ENCODE data around the gene MAPRE2. TPM values are rescaled to one million over a fixed set of nuclear protein-coding genes. Genes with fewer than 3 reads are reported as not detected.

Gene MAPRE2
- total and polyA plus RNA-seq, 11 donors: 36.4 to 190 (median 137) TPM

DNA sequence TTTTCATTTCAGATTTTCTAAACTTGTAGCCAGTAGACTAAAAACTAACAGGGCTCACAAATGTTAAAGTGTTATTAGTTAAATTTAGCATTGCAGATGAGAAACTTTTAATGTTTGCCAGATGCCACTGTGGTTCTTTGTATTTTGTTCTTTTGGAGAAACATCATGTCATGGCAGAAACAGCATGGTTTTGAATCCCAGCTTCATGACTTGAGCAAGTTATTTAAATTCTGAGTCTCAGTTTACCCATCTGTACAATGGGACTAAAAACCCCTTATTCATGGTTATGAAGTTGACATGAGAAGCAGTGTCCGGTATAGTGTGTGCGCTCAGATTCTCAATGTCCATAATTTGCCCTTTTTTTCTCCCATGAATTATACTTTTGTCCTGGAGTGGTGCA, 56.5 kb downstream of the MAPRE2 start:
- intact Hi-C loops (cut with DNase I): no loop called here
- Histone ChIP-seq H3K27me3 (no peaks in the 10 kb centered on the region), H3K9me3 (no peaks in the 10 kb centered on the region), H3K4me1 (peaks cover 0 to 40% (median 0%) of the 10 kb centered on the region in 12 donors), H3K36me3 (peaks cover 0 to 50% (median 25%) of the 10 kb centered on the region in 9 donors), H3K27ac (no peak overlapping the region), H3K4me3 (no peak overlapping the region)
- no peak for TF ChIP-seq CTCF (IDR thresholded peaks at IDR 0.05)
- no peak for TF ChIP-seq POLR2A (IDR thresholded peaks at IDR 0.05)
- WGBS, 4 donors: 92 to 98% (median 96%) methylated on average over 2 of the region's 2 CpGs
- ATAC-seq (no peak), DNase-seq (no peak)

- Histone ChIP-seq H3K36me3 (peaks cover 0 to 67% (median 26%) of the 10 kb centered on the region in 9 donors), H3K27ac (no peak overlapping the region), H3K4me1 (peaks cover 0 to 39% (median 3%) of the 10 kb centered on the region in 12 donors), H3K27me3 (no peaks in the 10 kb centered on the region), H3K4me3 (no peak overlapping the region), H3K9me3 (no peaks in the 10 kb centered on the region)
- ATAC-seq: no peak
- no peak for DNase-seq
- TF ChIP-seq CTCF (IDR thresholded peaks at IDR 0.05) (no peak), POLR2A (IDR thresholded peaks at IDR 0.05) (no peak)
- intact Hi-C loops (cut with DNase I): no loop called here
Observed at GRCh38 chr18:35099911-35100310, 58.7 kb downstream of the MAPRE2 start.

GRCh38 chr18:35104391-35105051, 63.3 kb downstream of the MAPRE2 start:
- TF ChIP-seq POLR2A (IDR thresholded peaks at IDR 0.05) (no peak), CTCF (IDR thresholded peaks at IDR 0.05) (no peak)
- no peak overlapping the region for H3K4me3 ChIP-seq
- peaks cover 0 to 45% (median 15%) of the 10 kb centered on the region in 9 donors for H3K36me3 ChIP-seq
- DNase-seq: no peak
- intact Hi-C loops (cut with DNase I): no loop called here
- H3K27me3 ChIP-seq: no peaks in the 10 kb centered on the region
- WGBS, 4 donors: 78 to 80% (median 79%) methylated on average over 5 of the region's 5 CpGs
- H3K27ac ChIP-seq: no peak overlapping the region
- peaks cover 0 to 51% (median 13%) of the 10 kb centered on the region in 12 donors for H3K4me1 ChIP-seq
- no peak for ATAC-seq
- peaks cover 0 to 11% (median 0%) of the 10 kb centered on the region in 12 donors for H3K9me3 ChIP-seq

DNA sequence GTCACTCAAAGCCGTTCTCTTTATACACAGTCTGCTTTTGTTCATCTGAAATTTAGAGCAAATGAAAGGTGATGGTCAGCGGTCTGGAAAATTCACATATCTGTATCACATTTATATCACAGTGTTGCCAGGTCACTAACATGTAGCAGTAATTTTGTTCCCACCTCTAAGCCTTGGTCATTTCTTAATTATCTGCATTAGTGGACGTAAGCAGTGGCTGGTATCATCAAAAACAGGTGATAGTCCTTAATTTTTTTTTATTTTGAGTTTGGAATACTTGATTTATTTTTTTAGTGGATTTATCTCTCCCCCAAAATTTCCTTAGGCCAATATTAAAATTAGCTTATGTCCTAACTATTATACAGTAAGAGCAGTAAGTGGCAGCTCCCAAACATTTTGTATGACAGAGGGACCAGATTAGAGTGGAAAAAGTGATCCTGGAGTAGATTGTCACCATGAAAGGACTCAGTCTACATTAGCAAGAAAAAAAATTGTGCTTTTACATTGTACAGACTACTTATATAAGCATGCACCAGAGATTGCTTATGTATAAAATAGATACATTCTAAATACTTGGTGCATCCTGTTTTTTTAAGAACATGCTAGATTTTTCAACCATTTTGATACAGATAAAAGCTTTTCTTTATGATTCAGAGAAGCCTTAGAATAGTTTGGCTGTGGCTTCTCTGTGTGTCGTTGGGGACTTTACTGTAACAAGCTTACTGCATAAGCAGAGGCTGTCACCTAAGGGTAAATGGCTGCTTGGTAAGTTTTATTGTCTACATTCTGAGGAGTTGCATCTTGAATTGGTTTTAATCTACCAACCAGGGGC, 65.0 kb downstream of the MAPRE2 start:
- H3K36me3 ChIP-seq: peaks cover 0 to 37% (median 10%) of the 10 kb centered on the region in 9 donors
- H3K27ac ChIP-seq: peak overlapping the region in 6 of 12 donors; percentile 2 to 32 (median 10)
- ATAC-seq (peak in 1 of 4 donors; percentile 17), DNase-seq (no peak)
- 42 to 59% (median 50%) methylated on average over 4 of the region's 4 CpGs for WGBS, 4 donors
- H3K9me3 ChIP-seq: peaks cover 0 to 16% (median 0%) of the 10 kb centered on the region in 12 donors
- TF ChIP-seq POLR2A (IDR thresholded peaks at IDR 0.05): no peak
- TF ChIP-seq CTCF (IDR thresholded peaks at IDR 0.05): no peak
- no peaks in the 10 kb centered on the region for H3K27me3 ChIP-seq
- no peak overlapping the region for H3K4me3 ChIP-seq
- H3K4me1 ChIP-seq: peaks cover 0 to 60% (median 23%) of the 10 kb centered on the region in 12 donors
- intact Hi-C loops (cut with DNase I): no loop called here

Data from heart left ventricle (tissue), 16 donors.